ENCODE measurements around the gene TBC1D22A.
A peak's percentile ranks its signal among the peaks of the same experiment; 100 is the strongest.

The TBC1D22A gene

DNA sequence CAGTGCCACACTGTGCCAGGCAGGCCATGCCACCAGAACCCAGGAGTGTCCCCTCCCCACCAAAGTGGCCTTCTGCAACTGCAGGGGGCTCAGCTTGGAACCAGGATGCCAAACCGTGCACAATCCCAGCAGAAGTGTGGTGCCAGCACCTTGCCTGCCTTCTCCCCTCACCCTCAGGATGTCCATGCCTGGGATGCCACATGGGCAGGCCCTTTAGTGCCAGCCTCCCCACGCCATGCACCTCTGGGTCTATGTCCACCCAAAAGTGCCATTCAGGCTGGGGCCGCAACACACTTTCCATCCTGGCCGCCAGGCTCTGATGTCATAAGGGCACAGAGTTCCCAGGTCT is 8.7 kb upstream of the TBC1D22A start:
- TF ChIP-seq, protein P1, sequence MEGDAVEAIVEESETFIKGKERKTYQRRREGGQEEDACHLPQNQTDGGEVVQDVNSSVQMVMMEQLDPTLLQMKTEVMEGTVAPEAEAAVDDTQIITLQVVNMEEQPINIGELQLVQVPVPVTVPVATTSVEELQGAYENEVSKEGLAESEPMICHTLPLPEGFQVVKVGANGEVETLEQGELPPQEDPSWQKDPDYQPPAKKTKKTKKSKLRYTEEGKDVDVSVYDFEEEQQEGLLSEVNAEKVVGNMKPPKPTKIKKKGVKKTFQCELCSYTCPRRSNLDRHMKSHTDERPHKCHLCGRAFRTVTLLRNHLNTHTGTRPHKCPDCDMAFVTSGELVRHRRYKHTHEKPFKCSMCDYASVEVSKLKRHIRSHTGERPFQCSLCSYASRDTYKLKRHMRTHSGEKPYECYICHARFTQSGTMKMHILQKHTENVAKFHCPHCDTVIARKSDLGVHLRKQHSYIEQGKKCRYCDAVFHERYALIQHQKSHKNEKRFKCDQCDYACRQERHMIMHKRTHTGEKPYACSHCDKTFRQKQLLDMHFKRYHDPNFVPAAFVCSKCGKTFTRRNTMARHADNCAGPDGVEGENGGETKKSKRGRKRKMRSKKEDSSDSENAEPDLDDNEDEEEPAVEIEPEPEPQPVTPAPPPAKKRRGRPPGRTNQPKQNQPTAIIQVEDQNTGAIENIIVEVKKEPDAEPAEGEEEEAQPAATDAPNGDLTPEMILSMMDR (IDR thresholded peaks at IDR 0.05; ENCODE audit: low read length, missing control alignments): no peak
- no peak for DNase-seq (ENCODE audit: low read depth)
- no peak overlapping the region for H3K4me3 ChIP-seq (replicated peaks; ENCODE audit: low read depth, low read length)

DNA sequence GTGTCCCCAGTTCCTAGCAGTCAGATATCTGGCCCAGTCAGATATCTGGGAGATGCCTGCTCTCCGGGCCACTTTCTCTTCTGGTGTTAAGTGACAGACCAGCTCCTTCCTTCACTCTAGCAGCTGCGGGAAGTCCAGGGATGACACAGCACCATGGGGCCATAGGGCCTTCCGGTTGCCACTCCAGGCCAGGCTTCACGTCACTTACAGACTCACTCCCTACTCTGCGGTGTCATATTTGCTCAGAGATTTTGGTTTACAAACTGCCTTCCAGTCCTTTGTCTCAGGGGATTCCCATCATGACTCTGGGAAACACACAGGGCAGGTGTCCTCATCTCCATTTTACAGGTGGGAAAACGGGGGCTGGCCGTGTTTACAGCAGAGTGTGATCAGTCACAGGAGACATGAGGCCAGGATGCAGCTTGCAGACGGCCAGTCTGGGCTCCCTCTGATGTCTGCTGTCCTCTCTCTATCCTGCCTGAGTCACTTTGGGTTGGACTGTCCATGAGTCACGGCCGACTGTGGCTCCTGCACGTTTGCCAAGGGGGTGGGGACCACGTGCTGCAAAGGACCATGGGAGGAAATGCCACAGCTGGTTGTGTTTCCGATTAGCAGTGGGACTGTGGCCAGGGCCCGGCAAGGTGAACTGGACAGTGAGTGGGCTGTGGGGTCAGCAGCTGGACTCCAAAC is 8.2 kb upstream of the TBC1D22A start:
- DNase-seq (ENCODE audit: low read depth): peak; percentile 98
- peak overlapping the region; percentile 17 for H3K4me3 ChIP-seq (replicated peaks; ENCODE audit: low read depth, low read length)
- TF ChIP-seq, protein P1 (IDR thresholded peaks at IDR 0.05; ENCODE audit: low read length, missing control alignments): no peak

DNA sequence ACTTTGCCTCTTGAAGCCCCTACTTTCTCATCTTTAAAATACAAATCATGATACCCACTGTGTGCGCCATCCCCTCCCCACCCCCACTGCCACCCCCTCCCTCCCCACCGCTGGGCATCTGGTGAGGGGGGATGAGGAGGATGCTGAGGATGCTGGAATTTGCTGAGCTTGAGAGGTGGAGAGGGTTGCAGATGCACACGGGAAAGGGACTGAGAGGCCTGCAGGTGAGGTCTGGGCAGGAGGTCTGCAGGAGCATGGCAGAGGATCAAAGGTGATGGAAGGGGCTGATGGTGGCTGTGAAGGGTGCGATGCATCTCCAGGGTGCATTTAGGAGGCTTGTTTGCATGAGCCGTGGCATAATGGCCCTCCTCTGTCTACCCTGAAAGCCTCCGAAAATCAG is 7.6 kb upstream of the TBC1D22A start:
- DNase-seq (ENCODE audit: low read depth): no peak
- TF ChIP-seq, protein P1 (IDR thresholded peaks at IDR 0.05; ENCODE audit: low read length, missing control alignments): no peak
- no peak overlapping the region for H3K4me3 ChIP-seq (replicated peaks; ENCODE audit: low read depth, low read length)

DNA sequence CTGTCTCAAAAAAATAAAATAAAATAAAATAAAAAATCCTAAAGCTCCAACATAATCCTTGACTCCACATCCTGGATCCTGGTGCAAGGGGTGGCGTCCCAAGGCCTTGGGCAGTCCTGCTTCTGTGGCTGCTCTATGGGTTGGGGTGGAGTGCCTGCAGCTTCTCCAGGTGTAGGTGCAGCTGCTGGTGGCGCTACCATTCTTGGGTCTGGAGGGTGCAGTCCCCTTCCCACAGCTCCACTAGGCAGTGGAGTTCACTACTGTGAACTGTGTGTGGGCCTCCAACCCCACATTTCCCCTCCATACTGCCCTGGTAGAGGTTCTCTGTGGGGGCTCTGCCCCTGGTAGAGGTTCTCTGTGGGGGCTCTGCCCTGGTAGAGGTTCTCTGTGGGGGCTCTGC is 6.9 kb upstream of the TBC1D22A start:
- no peak for DNase-seq (ENCODE audit: low read depth)
- TF ChIP-seq, protein P1 (IDR thresholded peaks at IDR 0.05; ENCODE audit: low read length, missing control alignments): no peak
- H3K4me3 ChIP-seq (replicated peaks; ENCODE audit: low read depth, low read length): no peak overlapping the region

DNA sequence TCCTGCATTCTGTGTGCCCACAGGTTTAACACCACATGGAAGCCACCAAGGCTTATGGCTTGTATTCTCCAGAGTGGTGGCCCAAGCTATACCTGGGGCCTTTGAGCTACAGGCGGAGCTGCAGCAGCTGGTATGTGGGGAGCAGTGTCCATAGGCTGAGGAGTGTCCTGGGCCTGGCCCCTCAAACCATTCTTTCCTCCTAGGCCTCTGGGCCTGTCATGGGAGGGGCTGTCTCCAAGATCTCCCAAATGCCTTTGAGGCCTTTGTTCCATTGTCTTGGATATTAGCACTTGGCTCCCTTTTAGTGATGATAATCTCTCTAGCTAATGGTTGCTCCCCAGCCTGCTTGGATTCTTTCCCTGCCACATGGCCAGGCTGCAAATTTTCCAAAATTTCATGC is 6.4 kb upstream of the TBC1D22A start:
- TF ChIP-seq, protein P1 (IDR thresholded peaks at IDR 0.05; ENCODE audit: low read length, missing control alignments): no peak
- no peak overlapping the region for H3K4me3 ChIP-seq (replicated peaks; ENCODE audit: low read depth, low read length)
- no peak for DNase-seq (ENCODE audit: low read depth)

DNA sequence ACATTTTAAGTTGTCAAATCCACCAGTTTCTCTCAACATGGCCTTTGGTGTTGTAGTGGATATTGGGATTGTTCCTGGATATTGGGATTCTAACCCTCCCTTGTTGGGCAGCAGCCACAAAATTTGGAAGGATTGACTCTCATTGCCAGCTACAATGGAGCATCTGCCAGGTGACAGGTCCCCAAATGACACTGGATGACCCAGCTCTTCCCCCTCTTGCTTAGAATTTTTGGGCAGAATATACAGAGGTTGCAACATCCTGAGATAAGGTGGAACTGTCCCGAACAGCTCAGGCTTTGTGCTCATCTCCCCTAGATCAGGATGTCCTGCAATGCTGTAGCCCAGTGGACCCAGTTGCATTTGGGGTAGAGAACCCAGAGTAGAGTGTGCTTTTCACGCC is 5.3 kb upstream of the TBC1D22A start:
- TF ChIP-seq, protein P1 (IDR thresholded peaks at IDR 0.05; ENCODE audit: low read length, missing control alignments): no peak
- DNase-seq (ENCODE audit: low read depth): no peak
- no peak overlapping the region for H3K4me3 ChIP-seq (replicated peaks; ENCODE audit: low read depth, low read length)

DNA sequence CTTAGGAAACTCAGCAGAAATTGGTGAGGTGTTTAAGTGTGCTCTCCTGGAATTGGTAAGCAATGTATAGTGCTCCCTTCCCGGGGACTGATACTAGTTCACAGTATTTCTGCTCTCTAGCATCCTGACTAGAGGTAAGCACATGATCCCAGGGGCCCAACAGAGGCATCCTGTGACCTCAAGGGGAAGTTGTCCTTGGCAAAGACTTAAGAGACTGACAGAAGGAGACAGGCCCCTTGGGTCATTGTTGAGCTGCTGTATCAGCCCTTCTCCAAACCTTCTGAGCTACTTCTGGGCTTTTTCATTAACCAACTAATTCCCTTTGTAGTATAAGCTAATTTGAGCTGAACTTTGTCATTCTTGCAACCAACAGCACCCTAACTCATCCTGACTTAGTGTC is 4.3 kb upstream of the TBC1D22A start:
- TF ChIP-seq, protein P1 (IDR thresholded peaks at IDR 0.05; ENCODE audit: low read length, missing control alignments): no peak
- DNase-seq (ENCODE audit: low read depth): no peak
- H3K4me3 ChIP-seq (replicated peaks; ENCODE audit: low read depth, low read length): no peak overlapping the region
